GM21515 (cell line): ENCODE measurements around the gene EXOC6B.

Source experiments
- ATAC-seq: cut with Tn5 transposase; IDR thresholded peaks from one replicate; pipeline ENCODE4 v1.9.1; 2021; ENCODE audit not compliant: unreplicated experiment

EXOC6B gene

DNA sequence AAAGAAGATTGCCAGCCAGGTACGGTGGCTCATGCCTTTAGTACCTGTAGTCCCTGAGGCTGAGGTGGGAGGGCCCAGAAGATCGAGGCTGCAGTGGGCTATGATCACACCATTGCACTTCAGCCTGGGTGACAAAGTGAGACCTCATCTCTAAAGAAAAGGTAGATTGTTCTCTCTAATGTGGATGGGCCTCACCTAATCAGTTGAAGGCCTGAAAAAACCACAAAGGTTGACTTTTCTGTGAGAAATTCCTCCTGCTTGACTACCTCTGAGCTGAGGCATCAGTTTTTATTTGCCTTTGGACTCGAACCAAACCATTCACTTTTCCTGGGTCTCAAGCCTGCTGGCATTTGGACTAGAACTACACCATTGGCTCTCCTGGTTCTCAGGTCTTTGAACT lies 536.1 kb downstream of the EXOC6B start:
- no peak for ATAC-seq

DNA sequence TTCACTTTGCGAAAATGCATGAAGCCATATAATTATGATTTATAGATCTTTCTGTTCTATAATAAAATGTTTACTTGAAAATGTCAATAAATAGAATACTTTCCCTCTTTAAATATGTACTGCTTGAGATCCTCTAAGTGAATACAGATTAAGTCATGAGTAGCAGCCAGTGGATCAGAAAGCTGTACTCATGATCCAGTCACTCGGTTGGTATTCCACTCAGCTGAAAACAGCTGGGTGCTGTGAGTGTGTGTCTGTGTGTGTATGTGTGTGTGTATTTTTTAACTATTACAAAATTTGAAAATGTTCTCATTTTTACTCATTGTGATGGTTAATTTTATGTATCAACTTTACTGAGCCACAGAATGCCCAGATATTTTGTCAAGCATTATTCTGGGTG lies 536.5 kb downstream of the EXOC6B start:
- no peak for ATAC-seq

DNA sequence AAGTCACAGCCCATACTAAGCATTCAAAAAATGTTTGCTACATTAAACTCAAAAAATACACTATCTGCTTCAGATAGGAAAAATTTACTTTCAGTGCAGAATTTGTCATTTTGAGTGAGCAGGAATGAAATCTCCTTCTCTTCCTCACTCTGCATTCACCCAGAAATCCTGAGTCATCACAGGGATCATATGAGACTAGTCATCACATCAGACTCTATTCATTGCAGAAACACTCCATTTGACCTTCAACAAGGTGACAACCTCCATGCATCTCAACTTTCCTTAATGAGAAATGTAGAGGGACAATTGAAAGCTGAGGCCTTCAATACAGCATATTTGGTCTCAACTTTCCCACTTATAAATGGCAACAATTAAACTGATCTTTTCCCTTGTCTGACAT lies 547.8 kb downstream of the EXOC6B start:
- ATAC-seq: no peak

DNA sequence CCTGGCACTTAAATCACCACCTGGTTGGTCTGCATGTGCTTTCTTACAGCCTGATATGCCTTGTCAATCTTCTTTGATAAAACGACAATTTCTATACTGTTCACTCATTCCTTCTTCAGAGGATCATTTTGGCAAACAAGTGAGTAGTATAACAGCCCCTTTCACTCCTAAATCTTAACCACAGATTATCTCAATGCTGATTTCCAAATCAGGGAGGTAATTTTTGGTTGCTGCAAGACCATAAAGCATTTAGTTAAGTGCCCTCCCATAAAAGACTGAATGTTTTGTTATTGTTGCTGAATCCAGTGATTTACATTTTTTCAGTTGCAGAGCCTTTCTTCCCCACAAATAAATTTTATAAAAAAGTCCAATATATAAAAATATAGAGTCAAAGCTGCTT lies 549.0 kb downstream of the EXOC6B start:
- no peak for ATAC-seq

DNA sequence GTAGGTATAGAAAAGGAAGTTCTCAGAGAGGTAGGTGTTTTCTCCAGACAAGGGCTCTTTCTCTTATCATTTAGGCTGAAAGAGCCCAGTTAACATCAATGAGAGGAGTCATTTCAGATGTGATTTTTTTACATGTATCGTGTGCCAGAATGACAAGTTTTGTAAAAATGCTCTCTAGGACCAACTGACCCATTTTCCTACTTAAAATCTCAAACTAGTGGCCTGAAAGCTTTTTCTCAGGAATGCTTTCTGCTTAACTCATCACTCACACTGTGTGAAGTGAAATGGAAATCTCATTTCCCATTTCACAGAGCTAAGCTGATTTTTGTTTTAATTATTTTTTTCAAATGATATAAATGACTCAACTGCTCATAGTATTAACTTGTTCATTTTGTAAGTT lies 549.5 kb downstream of the EXOC6B start:
- ATAC-seq: no peak

DNA sequence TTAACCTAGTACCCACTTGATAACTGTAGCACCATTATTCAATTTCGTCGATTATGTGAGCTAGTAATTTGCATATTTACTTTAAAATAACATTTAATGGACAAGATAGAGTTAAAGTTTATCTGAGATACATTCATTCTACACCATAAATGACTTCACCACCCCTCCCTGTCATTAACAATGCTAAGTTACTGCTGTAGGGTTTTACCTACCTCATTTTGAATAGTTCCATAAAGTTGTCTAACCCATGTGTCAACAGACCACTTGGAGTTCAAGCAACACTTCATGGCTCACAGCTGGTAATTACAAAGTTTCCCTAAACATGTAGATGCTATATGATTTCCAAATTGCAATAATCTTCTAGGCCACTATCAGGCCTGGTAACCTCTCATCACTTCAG lies 550.7 kb downstream of the EXOC6B start:
- no peak for ATAC-seq

DNA sequence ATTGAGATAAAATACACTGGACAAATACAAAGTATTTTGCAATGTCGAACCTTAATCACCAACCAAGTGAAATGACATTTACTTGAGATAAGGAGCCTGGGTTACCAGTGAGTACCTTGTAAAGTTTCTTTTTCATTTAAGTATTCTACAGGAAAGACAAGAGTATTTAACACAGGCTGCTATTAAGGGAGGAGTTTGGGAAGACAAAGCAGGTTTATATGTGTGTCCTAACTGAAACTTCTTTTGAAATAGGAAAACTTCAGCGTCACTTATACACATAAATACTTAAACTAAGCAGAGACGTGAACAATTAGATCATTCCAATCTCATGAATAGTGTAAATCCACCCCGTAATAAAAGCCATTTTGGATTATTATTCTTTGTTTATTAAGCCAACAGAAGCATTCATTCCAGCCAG lies 551.4 kb downstream of the EXOC6B start:
- ATAC-seq: no peak

DNA sequence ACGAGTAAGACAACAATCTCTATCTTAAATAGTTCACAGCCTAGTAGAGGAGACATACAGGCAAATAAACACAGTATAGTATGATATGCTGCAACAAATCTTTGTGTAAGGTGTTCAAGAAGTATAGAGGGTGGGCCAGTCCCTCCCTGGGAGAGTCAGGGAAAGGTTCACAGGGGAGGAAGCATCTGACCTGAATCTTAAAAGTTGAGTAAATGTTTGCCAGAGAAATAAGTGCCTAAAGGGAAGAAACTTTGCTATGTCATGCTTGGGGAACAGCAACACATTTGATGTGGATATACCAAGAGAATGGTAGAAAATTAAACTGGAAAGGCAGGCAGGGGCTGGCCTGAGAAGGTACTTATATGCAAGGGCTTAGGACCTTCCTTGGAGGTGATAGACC lies 552.4 kb downstream of the EXOC6B start:
- no peak for ATAC-seq

DNA sequence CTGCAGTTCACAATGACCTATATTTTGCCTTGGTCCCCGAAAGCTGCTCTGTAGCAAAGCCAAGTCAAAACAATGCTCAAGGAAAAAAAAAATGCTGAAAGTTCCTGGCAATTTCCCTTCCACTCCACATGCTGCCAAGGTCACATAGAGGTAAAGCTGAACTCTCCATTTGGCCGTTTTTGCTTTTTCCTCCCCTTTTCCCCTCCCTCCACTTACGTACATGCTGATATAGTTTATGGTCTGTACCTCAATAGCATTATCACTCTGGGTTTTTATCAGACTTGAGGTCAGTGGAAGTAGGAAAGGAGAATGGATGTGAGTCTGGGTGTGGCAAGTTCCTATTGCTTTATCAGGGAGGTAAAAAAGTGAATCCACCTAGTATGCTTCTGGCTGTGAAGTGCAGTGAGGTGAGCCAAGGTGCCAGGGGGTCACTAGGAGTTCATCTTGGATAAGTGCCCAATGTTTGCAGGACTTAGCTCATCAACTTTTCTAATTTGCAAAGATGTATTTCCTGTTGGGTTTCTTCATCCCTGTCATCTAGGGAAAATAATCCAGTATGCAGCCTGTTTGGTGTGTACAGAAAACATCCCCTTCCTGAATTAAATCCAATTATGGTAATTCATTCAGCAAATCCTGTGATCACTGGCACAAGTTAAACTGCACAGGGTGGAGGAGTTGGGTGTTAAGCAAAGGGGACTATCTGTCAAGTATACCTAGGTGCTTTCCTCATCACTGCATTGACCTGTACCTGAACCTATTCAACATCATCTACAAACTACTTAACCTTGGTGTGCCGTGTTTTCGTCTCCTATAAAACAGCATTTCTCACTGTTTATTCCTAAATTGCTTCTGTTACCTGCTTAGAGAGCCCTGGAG lies 553.8 kb downstream of the EXOC6B start:
- no peak for ATAC-seq

DNA sequence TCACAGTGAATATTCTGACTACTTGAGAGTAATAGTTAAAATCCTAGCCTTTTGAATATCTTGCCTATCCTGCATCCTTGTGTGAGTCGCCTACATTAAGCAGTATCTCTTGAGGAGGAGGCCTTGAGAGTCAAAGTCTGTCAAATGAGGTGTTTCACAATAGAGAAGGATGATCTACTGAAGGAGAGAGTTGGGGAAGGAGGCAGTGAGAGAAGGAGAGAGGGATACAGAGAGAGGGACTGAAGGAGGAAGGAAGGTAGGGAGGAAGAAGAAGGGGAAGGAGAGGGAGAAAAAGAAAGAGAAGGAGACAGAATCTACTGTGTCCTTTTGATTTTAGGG lies 554.6 kb downstream of the EXOC6B start:
- ATAC-seq: no peak

DNA sequence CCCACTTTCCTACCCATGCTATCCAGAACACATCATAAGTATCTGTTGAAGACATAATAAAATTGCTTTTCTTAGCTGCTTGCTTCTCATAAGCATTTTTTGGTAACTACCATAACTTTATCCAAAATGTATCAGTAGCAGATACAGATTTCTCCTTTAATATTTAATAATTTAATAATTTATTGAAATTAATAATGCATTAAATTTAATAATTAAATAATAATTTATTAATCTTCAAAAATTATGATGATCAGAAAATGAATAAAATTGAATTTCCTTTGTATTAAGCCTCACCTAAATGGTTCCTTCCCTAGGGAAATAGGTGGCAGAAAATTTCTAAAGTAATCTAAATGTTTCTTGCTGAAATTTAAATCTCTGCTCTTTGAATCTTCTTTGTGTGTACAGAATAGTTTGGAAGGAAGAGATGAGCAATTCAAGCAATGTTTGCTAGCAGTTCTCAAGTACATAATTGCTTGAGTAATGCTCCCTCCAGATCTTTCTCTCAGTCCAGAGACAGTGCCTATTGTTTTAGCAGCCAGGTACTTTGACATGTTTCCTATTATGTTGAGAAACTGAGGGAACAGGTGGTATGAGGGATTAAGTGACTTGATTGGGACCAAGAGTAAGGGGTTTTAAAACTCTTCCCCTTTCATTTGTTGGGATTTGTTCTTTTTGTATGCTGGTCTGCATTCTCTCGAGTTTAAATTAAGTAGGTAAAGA lies 555.1 kb downstream of the EXOC6B start:
- no peak for ATAC-seq

DNA sequence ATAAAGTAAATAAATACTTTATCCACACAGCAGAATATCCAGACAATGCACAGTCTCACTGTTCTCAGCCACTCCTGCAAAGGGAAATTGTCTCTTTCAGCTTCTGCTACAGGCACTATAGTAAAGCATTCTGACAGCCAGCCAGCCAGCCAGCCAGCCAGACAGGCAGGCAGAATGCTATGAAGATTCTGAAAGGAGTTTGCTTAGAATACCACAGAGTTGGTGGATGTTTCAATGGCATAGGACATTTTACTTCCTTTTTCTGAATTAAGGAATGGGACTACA lies 562.1 kb downstream of the EXOC6B start:
- ATAC-seq: no peak

DNA sequence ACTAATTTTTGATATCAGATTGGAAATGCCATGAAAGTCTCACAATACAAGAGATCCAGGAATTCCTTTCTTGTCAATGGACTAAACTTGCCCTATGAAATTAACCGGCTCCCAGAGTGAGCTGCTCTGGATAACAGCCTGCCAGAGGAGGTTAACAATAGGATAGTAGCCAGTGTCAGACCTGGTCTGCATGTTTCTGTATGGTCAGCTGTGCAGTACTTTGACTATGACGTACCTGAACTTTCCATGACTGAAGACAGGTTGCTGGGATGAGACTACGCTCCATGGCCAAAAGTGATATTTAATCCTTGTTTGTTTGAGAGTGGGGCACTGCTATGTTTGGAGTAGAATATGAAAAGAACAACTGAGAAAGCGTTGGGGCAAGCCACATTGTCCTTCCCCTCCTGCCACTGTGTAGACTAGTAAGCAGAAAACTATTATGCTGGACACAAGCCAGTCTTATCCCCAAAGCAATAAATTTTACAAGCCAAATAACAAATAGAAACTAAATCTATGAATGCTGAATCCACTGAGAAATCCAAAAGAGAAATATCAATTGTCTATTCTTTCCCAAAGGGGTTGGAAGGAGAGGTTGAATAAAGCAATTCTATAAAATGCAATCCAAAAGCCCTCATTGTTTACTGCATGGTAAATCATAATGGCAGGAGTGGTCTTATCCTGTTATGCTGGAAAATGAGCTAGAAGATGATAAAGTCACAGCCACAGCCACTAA lies 562.6 kb downstream of the EXOC6B start:
- ATAC-seq: no peak

DNA sequence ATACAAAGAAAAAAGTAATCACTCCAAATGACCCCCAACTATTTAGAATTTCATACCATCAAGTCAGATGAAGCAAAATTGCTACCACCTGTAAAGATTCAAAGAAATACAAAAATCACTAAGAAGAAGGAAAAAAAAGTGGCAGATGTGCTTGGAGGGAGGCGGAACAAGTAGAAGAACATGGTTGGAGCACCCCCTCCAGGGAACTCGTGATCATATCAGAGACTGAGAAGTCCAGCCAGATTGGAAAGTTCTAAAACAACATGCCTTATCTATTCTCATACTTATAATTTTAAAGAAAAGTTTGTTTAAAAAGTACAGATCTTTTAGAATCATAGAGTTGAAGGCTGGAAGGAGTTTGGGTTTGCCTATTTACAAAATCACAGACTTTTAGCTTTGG lies 564.8 kb downstream of the EXOC6B start:
- no peak for ATAC-seq

DNA sequence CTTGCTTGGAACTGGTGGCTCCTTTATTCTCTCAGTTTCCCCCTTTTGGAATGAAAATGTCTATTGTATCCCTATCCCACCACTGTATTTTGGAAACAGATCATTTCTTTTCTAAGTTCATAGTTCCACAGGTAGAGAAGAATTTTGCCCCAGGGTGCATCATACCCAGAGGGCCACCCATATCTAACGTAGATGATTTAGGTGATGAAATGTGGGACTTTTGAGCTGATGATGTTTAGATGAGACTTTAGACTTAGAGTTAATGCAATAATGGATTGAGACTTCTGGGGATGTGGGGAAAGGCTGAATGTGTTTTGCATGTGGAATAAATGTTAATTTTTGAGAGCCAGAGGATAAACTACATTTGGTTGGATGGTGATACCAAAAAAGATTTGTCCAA lies 570.3 kb downstream of the EXOC6B start:
- no peak for ATAC-seq

DNA sequence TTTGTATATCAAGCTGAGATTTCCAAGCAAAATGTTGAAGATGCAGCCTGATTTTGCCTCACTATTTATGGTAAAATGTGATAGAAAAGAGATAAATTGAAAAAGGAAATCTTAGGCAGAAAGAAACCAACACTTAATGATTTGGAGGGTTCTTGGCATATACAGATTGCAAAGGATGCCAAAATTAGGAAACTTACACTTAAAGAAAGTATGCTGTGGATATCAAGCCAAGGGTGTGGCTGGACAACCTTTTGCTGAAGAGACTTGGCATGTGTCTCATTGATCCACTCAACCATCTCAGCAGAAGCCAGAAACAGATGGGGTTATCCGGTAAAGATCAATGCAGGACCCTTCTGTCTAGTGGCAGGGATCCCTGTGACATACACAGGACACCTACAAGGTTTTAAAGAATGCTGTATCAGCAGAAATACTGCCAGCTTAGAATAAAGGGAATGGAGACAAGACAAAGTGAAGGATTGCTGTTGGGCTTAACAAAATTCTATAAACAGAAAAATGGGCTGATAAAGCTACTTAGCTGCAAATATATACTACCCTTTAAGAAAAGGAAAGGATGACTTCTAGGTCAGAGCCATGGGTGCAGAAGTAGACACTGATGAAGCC lies 570.9 kb downstream of the EXOC6B start:
- no peak for ATAC-seq

DNA sequence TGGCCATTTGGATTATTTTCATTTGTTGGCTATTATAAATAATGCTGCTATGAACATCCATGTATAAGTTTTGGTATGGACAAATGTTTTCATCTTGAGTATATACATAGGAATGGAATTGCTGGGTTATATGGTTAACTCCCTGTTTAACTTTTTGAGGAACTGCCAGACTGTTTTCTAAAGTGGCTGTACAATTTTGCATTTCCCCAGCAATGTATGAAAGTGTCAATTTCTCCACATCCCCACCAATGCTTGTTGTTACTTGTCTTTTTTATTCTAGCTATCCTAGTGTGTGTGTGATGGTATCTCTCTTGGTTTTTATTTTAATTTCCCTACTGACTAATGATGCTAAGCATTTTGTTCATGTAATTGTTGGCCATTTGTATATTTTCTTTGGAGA lies 587.5 kb downstream of the EXOC6B start:
- no peak for ATAC-seq

DNA sequence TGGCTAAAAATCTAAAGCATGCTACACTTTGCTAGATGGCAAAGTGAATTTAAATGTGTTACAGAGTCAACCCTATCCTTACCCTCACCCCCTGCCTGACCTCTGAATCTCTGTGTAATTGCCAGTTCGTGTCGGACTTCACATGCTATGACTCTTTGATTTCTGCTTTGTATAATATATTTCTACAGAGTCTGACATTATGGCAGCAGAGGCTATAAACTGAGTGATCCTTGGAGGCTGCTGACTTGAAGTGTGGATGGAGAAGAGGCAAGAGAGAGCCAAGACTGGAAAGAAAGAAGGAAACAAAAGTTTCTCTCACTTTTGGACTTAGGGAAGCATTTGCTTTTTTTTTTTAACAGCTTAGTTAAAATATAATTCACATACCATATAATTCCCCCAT lies 588.3 kb downstream of the EXOC6B start:
- ATAC-seq: no peak

DNA sequence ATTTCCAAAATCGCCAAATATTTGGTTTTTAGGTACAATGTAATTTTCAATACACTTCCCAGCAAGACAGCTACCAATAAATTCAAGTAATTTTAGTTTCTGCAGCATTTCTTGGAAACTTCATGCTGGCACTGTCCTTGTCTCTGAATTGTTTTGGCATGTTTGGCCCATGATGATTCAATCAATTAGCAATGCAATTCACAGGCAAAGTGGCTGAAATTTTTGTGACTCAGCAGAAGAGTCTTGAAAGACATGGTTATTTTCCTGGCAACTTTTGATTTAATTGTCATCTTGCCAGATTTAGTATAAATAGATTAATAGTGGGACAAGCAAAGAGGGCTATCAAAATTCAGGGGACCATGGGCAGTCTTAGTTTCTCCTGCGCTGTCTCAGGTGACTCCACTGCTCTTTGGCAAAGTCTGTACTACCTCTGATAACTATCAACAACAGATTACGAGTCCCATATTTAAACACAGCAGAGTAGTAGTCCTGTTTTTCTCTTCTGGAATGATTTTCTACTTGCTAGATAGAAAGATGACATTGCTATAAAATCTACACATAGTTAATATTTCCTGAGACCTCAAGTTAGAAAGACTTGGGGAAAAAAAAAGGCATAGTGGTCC lies 589.3 kb downstream of the EXOC6B start:
- ATAC-seq: no peak

DNA sequence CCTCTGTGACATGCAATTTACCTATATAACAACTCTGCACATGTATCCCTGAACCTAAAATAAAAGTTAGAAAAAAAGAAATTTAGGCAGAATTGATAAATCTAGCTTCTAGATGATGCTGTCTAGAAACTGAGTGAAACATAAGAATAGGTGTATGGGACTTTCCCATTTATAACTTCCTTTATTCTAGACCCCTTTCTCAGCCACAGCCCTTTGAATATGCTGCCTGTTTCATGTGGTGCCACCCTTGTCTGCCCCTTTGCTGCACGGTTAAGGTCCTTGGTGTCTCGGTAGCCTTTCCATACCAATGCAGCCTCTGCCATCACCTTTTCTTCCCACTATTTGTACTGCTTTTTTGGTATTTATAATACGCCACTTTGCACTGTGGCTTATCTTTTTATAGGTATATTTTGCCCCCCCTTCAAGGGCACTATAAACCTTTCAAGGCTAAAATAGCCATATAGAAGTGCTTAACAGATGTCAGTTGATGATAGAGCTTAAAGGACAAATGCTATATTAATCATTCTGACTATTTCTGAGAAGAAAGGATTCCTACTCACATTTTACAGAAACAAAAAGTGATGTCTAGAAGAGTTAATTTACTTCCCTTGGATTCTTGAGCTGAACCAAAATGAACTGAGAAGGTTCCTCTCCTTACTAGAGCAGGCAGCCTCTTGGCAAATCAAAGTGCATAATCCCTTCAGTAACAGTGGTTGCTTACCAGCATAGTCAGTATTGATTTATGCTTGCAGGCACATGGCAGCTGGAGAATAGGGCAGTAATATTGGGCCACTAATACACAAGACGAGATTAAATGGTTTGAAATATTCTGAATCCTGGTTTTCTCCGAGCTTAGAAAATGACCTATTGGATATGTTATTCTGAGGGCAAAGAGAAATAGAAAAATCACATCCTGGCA lies 590.1 kb downstream of the EXOC6B start:
- no peak for ATAC-seq
